H9 (cell line): ENCODE results near the gene NKAIN2. TPM values are rescaled to one million over a fixed set of nuclear protein-coding genes. Genes with fewer than 3 reads are reported as not detected.

Source experiments
- DNase-seq: peaks from one replicate; pipeline ENCODE4 v3.0.0-alpha.2; 2017
- H2AFZ ChIP-seq: one replicate; pipeline ENCODE4 v1.6.1; 2013; ENCODE audit warnings: mild to moderate bottlenecking, low read length, control low read depth, moderate library complexity
- H2AK5ac ChIP-seq: 2 replicates; pipeline ENCODE4 v1.6.1; 2013; ENCODE audit warnings: low read length, control low read depth, mixed read lengths; ENCODE audit not compliant: insufficient read length
- H2BK120ac ChIP-seq: one replicate; pipeline ENCODE4 v1.6.1; 2013; ENCODE audit warnings: low read depth, mild to moderate bottlenecking, low read length, control low read depth, inconsistent platforms; ENCODE audit not compliant: poor library complexity, severe bottlenecking
- H2BK12ac ChIP-seq: 2 replicates; pipeline ENCODE4 v1.6.1; 2013; ENCODE audit warnings: low read length, control low read depth, mixed read lengths, low read depth; ENCODE audit not compliant: insufficient read length
- H2BK15ac ChIP-seq: 2 replicates; pipeline ENCODE4 v1.6.1; 2013; ENCODE audit warnings: low read depth, low read length, control low read depth
- H2BK20ac ChIP-seq: one replicate; pipeline ENCODE4 v1.6.1; 2013; ENCODE audit warnings: low read depth, mild to moderate bottlenecking, low read length, control low read depth, inconsistent platforms; ENCODE audit not compliant: poor library complexity, severe bottlenecking
- H2BK5ac ChIP-seq: 2 replicates; pipeline ENCODE4 v1.6.1; 2013; ENCODE audit warnings: low read length, control low read depth, mixed read lengths; ENCODE audit not compliant: insufficient read length
- H3K14ac ChIP-seq: 2 replicates; pipeline ENCODE4 v1.6.1; 2013; ENCODE audit warnings: low read length, control low read depth; ENCODE audit not compliant: insufficient read depth
- H3K18ac ChIP-seq: 2 replicates; pipeline ENCODE4 v1.6.1; 2013; ENCODE audit warnings: low read depth, mild to moderate bottlenecking, mixed read lengths, low read length, control low read depth; ENCODE audit not compliant: insufficient read length
- H3K23ac ChIP-seq: 2 replicates; pipeline ENCODE4 v1.6.1; 2013; ENCODE audit warnings: low read length, control low read depth, mixed read lengths, low read depth; ENCODE audit not compliant: insufficient read length
- H3K23me2 ChIP-seq: 2 replicates; pipeline ENCODE4 v1.6.1; 2013; ENCODE audit warnings: low read depth, mild to moderate bottlenecking, mixed read lengths, low read length, control low read depth; ENCODE audit not compliant: insufficient read length, poor library complexity, severe bottlenecking
- H3K27ac ChIP-seq: 2 replicates; pipeline ENCODE4 v1.5.1; 2013; ENCODE audit warnings: low read length, control low read depth, mixed read lengths, low read depth; ENCODE audit not compliant: insufficient read length
- H3K27me3 ChIP-seq: 2 replicates; pipeline ENCODE4 v1.6.1; 2013; ENCODE audit warnings: low read length, control low read depth, inconsistent platforms; ENCODE audit not compliant: insufficient read depth
- H3K4ac ChIP-seq: 2 replicates; pipeline ENCODE4 v1.6.1; 2013; ENCODE audit warnings: low read depth, mild to moderate bottlenecking, control low read depth, inconsistent platforms, low read length, moderate library complexity
- H3K4me1 ChIP-seq: 2 replicates; pipeline ENCODE4 v1.6.1; 2013; ENCODE audit warnings: low read length, control low read depth, inconsistent platforms; ENCODE audit not compliant: insufficient read depth
- H3K4me2 ChIP-seq: 2 replicates; pipeline ENCODE4 v1.6.1; 2013; ENCODE audit warnings: low read length, control low read depth, mixed read lengths; ENCODE audit not compliant: insufficient read length, insufficient read depth
- H3K56ac ChIP-seq: 2 replicates; pipeline ENCODE4 v1.6.1; 2013; ENCODE audit warnings: low read depth, mild to moderate bottlenecking, mixed read lengths, low read length, control low read depth; ENCODE audit not compliant: insufficient read length
- H3K79me1 ChIP-seq: 2 replicates; pipeline ENCODE4 v1.6.1; 2013; ENCODE audit warnings: low read depth, mild to moderate bottlenecking, moderate library complexity, low read length, control low read depth, inconsistent platforms; ENCODE audit not compliant: insufficient read depth, poor library complexity, severe bottlenecking
- H3K79me2 ChIP-seq: 2 replicates; pipeline ENCODE4 v1.6.1; 2013; ENCODE audit warnings: low read length, control low read depth, inconsistent platforms; ENCODE audit not compliant: insufficient read depth
- H3K9ac ChIP-seq: 2 replicates; pipeline ENCODE4 v1.6.1; 2013; ENCODE audit warnings: low read length, control low read depth, mixed read lengths; ENCODE audit not compliant: insufficient read length; ENCODE audit errors: extremely low read depth
- H3K9me3 ChIP-seq: one replicate; pipeline ENCODE4 v1.6.1; 2013; ENCODE audit warnings: low read depth, low read length, inconsistent platforms; ENCODE audit not compliant: control insufficient read depth
- H3T11ph ChIP-seq: one replicate; pipeline ENCODE4 v1.6.1; 2013; ENCODE audit warnings: mild to moderate bottlenecking, low read length, control low read depth, inconsistent platforms
- H4K20me1 ChIP-seq: one replicate; pipeline ENCODE4 v1.6.1; 2013; ENCODE audit not compliant: control insufficient read depth, insufficient read length, insufficient read depth
- H4K5ac ChIP-seq: 2 replicates; pipeline ENCODE4 v1.6.1; 2013; ENCODE audit warnings: low read depth, mild to moderate bottlenecking, mixed read lengths, low read length, control low read depth; ENCODE audit not compliant: insufficient read length
- H4K8ac ChIP-seq: replicated peaks from 2 replicates; pipeline ENCODE4 v1.6.1; 2013; ENCODE audit warnings: low read length, control low read depth, mixed read lengths, low read depth; ENCODE audit not compliant: insufficient read length
- H4K91ac ChIP-seq: 2 replicates; pipeline ENCODE4 v1.6.1; 2013; ENCODE audit warnings: low read depth, mild to moderate bottlenecking, moderate library complexity, mixed read lengths, low read length, control low read depth; ENCODE audit not compliant: insufficient read length
- H3K27ac Mint-ChIP-seq, 3 experiments: 2 replicates in 2 of 3; 3 replicates in 1 of 3; pipeline ENCODE4 v1.8.0; 2020 to 2021; ENCODE audit warnings: mixed read lengths in 3 of 3, mild to moderate bottlenecking in 1 of 3, moderate library complexity in 1 of 3
- H3K27me3 Mint-ChIP-seq: 2 replicates; pipeline ENCODE4 v1.8.0; 2021; ENCODE audit warnings: low read depth, mild to moderate bottlenecking, moderate library complexity, mixed read lengths
- H3K36me3 Mint-ChIP-seq, 3 experiments: 2 replicates in 2 of 3; 3 replicates in 1 of 3; pipeline ENCODE4 v1.8.0; 2020 to 2021; ENCODE audit warnings: low read depth in 3 of 3, mixed read lengths in 3 of 3; ENCODE audit not compliant: insufficient read depth in 1 of 3
- H3K4me1 Mint-ChIP-seq, 2 experiments: 2 replicates each; pipeline ENCODE4 v1.8.0; 2020; ENCODE audit warnings: mixed read lengths in 2 of 2
- H3K4me3 Mint-ChIP-seq, 2 experiments: 2 replicates in 1 of 2; 3 replicates in 1 of 2; pipeline ENCODE4 v1.8.0; 2020 to 2021; ENCODE audit warnings: mild to moderate bottlenecking in 2 of 2, mixed read lengths in 2 of 2, moderate library complexity in 1 of 2
- H3K9me3 Mint-ChIP-seq, 2 experiments: 2 replicates in 1 of 2; 3 replicates in 1 of 2; pipeline ENCODE4 v1.8.0; 2020; ENCODE audit warnings: mild to moderate bottlenecking in 2 of 2, mixed read lengths in 2 of 2, moderate library complexity in 1 of 2
- CTCF ChIP-seq: fragments of 200-600 bp; sonication (generic); conservative IDR thresholded peaks from 3 replicates; pipeline ENCODE4 v1.8.0; 2021; ENCODE audit warnings: antibody characterized with exemption, mild to moderate bottlenecking
- WGBS: extraction: QIAGEN DNeasy Blood & Tissue Kit; methylation state at CpG from one replicate; pipeline ENCODE4 v1.1.7; 2013; ENCODE audit warnings: missing lambda C conversion rate, low lambda C conversion rate, mixed read lengths; ENCODE audit not compliant: insufficient read length; ENCODE audit errors: extremely low coverage; 5-methylcytosine and 5-hydroxymethylcytosine counted together
- total RNA-seq: library from RNA; stranded (reverse); gene quantifications from 2 replicates; pipeline ENCODE4 v1.2.1, GENCODE V29; 2021

NKAIN2 gene
- total RNA-seq, 1 experiment from 2014 or later: 0.17 TPM

- Mint-ChIP-seq H3K9me3 (no peaks in the 10 kb centered on the region), H3K36me3 (no peaks in the 10 kb centered on the region), H3K4me3 (no peak overlapping the region), H3K27ac (no peak overlapping the region), H3K27me3 (peaks cover 10% of the 10 kb centered on the region), H3K4me1 (peaks cover 6 to 10% of the 10 kb centered on the region in 2 experiments; a peak in 3 of 4 replicates)
- no peak overlapping the region for H3K27ac ChIP-seq
- H3K9me3 ChIP-seq: no peaks in the 10 kb centered on the region
- H4K91ac ChIP-seq: no peak overlapping the region
- no peak overlapping the region for H2BK120ac ChIP-seq
- H3T11ph ChIP-seq: no peak overlapping the region
- H3K18ac ChIP-seq: no peak overlapping the region
- H3K4me2 ChIP-seq: no peak overlapping the region
- no peak overlapping the region for H3K14ac ChIP-seq
- H2BK15ac ChIP-seq: no peak overlapping the region
- H2AK5ac ChIP-seq: no peak overlapping the region
- no peaks in the 10 kb centered on the region for H3K23me2 ChIP-seq
- no peak overlapping the region for H2BK20ac ChIP-seq
- no peak overlapping the region for H3K56ac ChIP-seq
- no peak overlapping the region for H2AFZ ChIP-seq
- no peak for DNase-seq
- no peak overlapping the region for H3K23ac ChIP-seq
- no peak for TF ChIP-seq CTCF
- no peaks in the 10 kb centered on the region for H3K79me1 ChIP-seq
- WGBS: no CpG with 5 or more reads among the region's 5 CpGs
- H4K20me1 ChIP-seq: no peaks in the 10 kb centered on the region
- no peak overlapping the region for H2BK5ac ChIP-seq
- no peaks in the 10 kb centered on the region for H3K27me3 ChIP-seq
- no peaks in the 10 kb centered on the region for H3K4me1 ChIP-seq
- H3K9ac ChIP-seq: no peak overlapping the region
- H2BK12ac ChIP-seq: no peak overlapping the region
- H3K79me2 ChIP-seq: no peaks in the 10 kb centered on the region
- no peak overlapping the region for H4K5ac ChIP-seq
- no peak overlapping the region for H4K8ac ChIP-seq
- H3K4ac ChIP-seq: no peak overlapping the region
Observed at GRCh38 chr6:124029567-124029966, 225.9 kb downstream of the NKAIN2 start.
